Skeletal muscle satellite cell (primary cell): Measurements from ENCODE around the gene CBY3.
"Not testable (repeated sequence)": the region's sequence is repeated elsewhere in the genome, so short reads cannot be mapped to it uniquely, and the experiment has no call there.

Experiments
- H3K27me3 ChIP-seq: 2 replicates; pipeline ENCODE4 v1.7.0; 2013; ENCODE audit warnings: low read length; ENCODE audit not compliant: control insufficient read depth, insufficient read depth
- H3K36me3 ChIP-seq: 2 replicates; pipeline ENCODE4 v1.7.0; 2013; ENCODE audit warnings: mild to moderate bottlenecking, control low read depth, low read length; ENCODE audit not compliant: insufficient read depth
- H3K4me1 ChIP-seq: 2 replicates; pipeline ENCODE4 v1.7.0; 2013; ENCODE audit warnings: low read length; ENCODE audit not compliant: control insufficient read depth, insufficient read depth
- H3K4me2 ChIP-seq: 2 replicates; pipeline ENCODE4 v1.7.0; 2013; ENCODE audit warnings: mild to moderate bottlenecking, low read length
- H3K4me3 ChIP-seq: 2 replicates; pipeline ENCODE4 v1.7.0; 2013; ENCODE audit warnings: low read length
- H3K9ac ChIP-seq: 2 replicates; pipeline ENCODE4 v1.7.0; 2013; ENCODE audit warnings: mild to moderate bottlenecking, low read depth, low read length, moderate library complexity
- H3K9me3 ChIP-seq: replicated peaks from 2 replicates; pipeline ENCODE4 v1.7.0; 2013; ENCODE audit warnings: mild to moderate bottlenecking, control low read depth, low read length

Gene CBY3

GRCh38 chr5:179658179-179658856, 22.5 kb downstream of the CBY3 start:
- not testable (repeated sequence) for H3K36me3 ChIP-seq, H3K9me3 ChIP-seq, H3K27me3 ChIP-seq, H3K4me1 ChIP-seq
- Histone ChIP-seq H3K4me2 (peak overlapping the region; percentile 81), H3K4me3 (peak overlapping the region; percentile 66), H3K9ac (peak overlapping the region; percentile 72)

GRCh38 chr5:179657302-179658178, 23.3 kb downstream of the CBY3 start:
- H3K9me3 ChIP-seq, H3K27me3 ChIP-seq, H3K36me3 ChIP-seq, H3K9ac ChIP-seq, H3K4me1 ChIP-seq: not testable (repeated sequence)
- Histone ChIP-seq H3K4me3 (peak overlapping the region; percentile 60), H3K4me2 (peak overlapping the region; percentile 74)

GRCh38 chr5:179653135-179653534, 27.7 kb downstream of the CBY3 start:
- not testable (repeated sequence) for H3K4me1 ChIP-seq, H3K36me3 ChIP-seq, H3K4me2 ChIP-seq, H3K9me3 ChIP-seq, H3K9ac ChIP-seq, H3K27me3 ChIP-seq, H3K4me3 ChIP-seq

- H3K4me3 ChIP-seq, H3K36me3 ChIP-seq, H3K4me2 ChIP-seq: not testable (repeated sequence)
These were observed 30.6 kb downstream of the CBY3 start for GRCh38 chr5:179650245-179650644.

GRCh38 chr5:179649166-179649703, 31.6 kb downstream of the CBY3 start:
- not testable (repeated sequence) for H3K4me3 ChIP-seq, H3K4me1 ChIP-seq, H3K4me2 ChIP-seq, H3K36me3 ChIP-seq, H3K9ac ChIP-seq, H3K9me3 ChIP-seq
- H3K27me3 ChIP-seq: peaks cover 13% of the 10 kb centered on the region

More at GRCh38 chr5:179650245-179650644, 30.6 kb downstream of the CBY3 start:
- H3K9me3 ChIP-seq, H3K4me1 ChIP-seq, H3K9ac ChIP-seq, H3K27me3 ChIP-seq: not testable (repeated sequence)

- Histone ChIP-seq H3K4me1 (no peaks in the 10 kb centered on the region), H3K4me2 (no peak overlapping the region), H3K9ac (no peak overlapping the region), H3K9me3 (no peaks in the 10 kb centered on the region), H3K27me3 (peaks cover 13% of the 10 kb centered on the region), H3K4me3 (no peak overlapping the region), H3K36me3 (no peaks in the 10 kb centered on the region)
These were observed 32.4 kb downstream of the CBY3 start for GRCh38 chr5:179648410-179648809.

GRCh38 chr5:179644766-179645165, 36.1 kb downstream of the CBY3 start:
- H3K9ac ChIP-seq, H3K4me2 ChIP-seq, H3K9me3 ChIP-seq, H3K36me3 ChIP-seq, H3K4me3 ChIP-seq, H3K4me1 ChIP-seq: not testable (repeated sequence)
- H3K27me3 ChIP-seq: peaks cover 13% of the 10 kb centered on the region

GRCh38 chr5:179643141-179643920, 37.5 kb downstream of the CBY3 start:
- H3K9ac ChIP-seq, H3K27me3 ChIP-seq, H3K4me3 ChIP-seq: not testable (repeated sequence)

GRCh38 chr5:179642626-179643025, 38.2 kb downstream of the CBY3 start:
- H3K36me3 ChIP-seq, H3K4me2 ChIP-seq, H3K9ac ChIP-seq, H3K4me3 ChIP-seq, H3K4me1 ChIP-seq, H3K27me3 ChIP-seq, H3K9me3 ChIP-seq: not testable (repeated sequence)

More at GRCh38 chr5:179643141-179643920, 37.5 kb downstream of the CBY3 start:
- H3K4me1 ChIP-seq, H3K36me3 ChIP-seq, H3K4me2 ChIP-seq, H3K9me3 ChIP-seq: not testable (repeated sequence)

- not testable (repeated sequence) for H3K36me3 ChIP-seq, H3K4me3 ChIP-seq, H3K4me1 ChIP-seq, H3K9me3 ChIP-seq, H3K27me3 ChIP-seq, H3K4me2 ChIP-seq, H3K9ac ChIP-seq
These were observed 39.1 kb downstream of the CBY3 start for GRCh38 chr5:179641745-179642144.

GRCh38 chr5:179639296-179639695, 41.5 kb downstream of the CBY3 start:
- not testable (repeated sequence) for H3K9me3 ChIP-seq, H3K4me1 ChIP-seq

More at GRCh38 chr5:179639296-179639695, 41.5 kb downstream of the CBY3 start:
- H3K36me3 ChIP-seq, H3K4me3 ChIP-seq, H3K27me3 ChIP-seq, H3K9ac ChIP-seq, H3K4me2 ChIP-seq: not testable (repeated sequence)
